GM12891 (cell line): ENCODE results near the gene GHRL.

Source experiments
- DNase-seq: peaks from one replicate; pipeline ENCODE4 v3.0.0; 2011; ENCODE audit warnings: low spot score; ENCODE audit not compliant: insufficient read length
- FAIRE-seq: peaks from 2 replicates; lab custom pipeline; 2011; peaks lifted over from hg19 to GRCh38; lab: Jason Lieb, UNC
- PAX5 ChIP-seq: IDR thresholded peaks from 2 replicates; pipeline ENCODE4 v1.6.1; 2011; ENCODE audit warnings: low read length, moderate library complexity, mild to moderate bottlenecking; ENCODE audit not compliant: insufficient read depth, severe bottlenecking
- POLR2A ChIP-seq: IDR thresholded peaks from 2 replicates; pipeline ENCODE4 v1.6.1; 2011; ENCODE audit warnings: low read depth, low read length, control low read depth
- POLR2AphosphoS5 ChIP-seq: IDR thresholded peaks from 2 replicates; pipeline ENCODE4 v1.6.1; 2011; ENCODE audit warnings: low read depth, low read length, control low read depth
- POU2F2 ChIP-seq: IDR thresholded peaks from 2 replicates; pipeline ENCODE4 v1.6.1; 2011; ENCODE audit warnings: low read depth, mild to moderate bottlenecking, control low read depth, low read length, moderate library complexity
- SPI1 ChIP-seq: IDR thresholded peaks from 2 replicates; pipeline ENCODE4 v1.6.1; 2011; ENCODE audit warnings: low read depth, low read length, control low read depth
- TAF1 ChIP-seq: IDR thresholded peaks from 2 replicates; pipeline ENCODE4 v1.6.1; 2011; ENCODE audit warnings: low read depth, low read length, control low read depth

Gene GHRL

GRCh38 chr3:10248984-10249748 lies 43.6 kb downstream of the GHRL start:
- no peak for FAIRE-seq
- peak; percentile 36 for DNase-seq
- TF ChIP-seq POU2F2 (no peak), POLR2AphosphoS5 (peak; percentile 38; the same call in 1 of the 2 replicates), SPI1 (0 out of 2 replicates have a peak, but pooled peaks have one; percentile 5), PAX5 (no peak), POLR2A (no peak), TAF1 (no peak)

- TF ChIP-seq TAF1 (peak; percentile 57; the same call in 1 of the 2 replicates), POLR2A (peak; percentile 78), POLR2AphosphoS5 (peak; percentile 57; the same call in 1 of the 2 replicates), POU2F2 (peak; percentile 39; the same call in 1 of the 2 replicates), PAX5 (no peak), SPI1 (no peak)
- DNase-seq (peak; percentile 98), FAIRE-seq (peak; percentile 97)
These were observed 44.4 kb downstream of the GHRL start, which contains the start of gene TATDN2 for GRCh38 chr3:10248184-10248983. TATDN2 (plus strand) TSS chr3:10248459; CDS start chr3:10249201, 742 bp downstream.

GRCh38 chr3:10247679-10248183 lies 45.0 kb downstream of the GHRL start:
- DNase-seq = no peak
- FAIRE-seq = no peak
- TF ChIP-seq POU2F2 (no peak), POLR2AphosphoS5 (no peak), TAF1 (no peak), SPI1 (no peak), PAX5 (no peak), POLR2A (no peak)

GRCh38 chr3:10245081-10245712 lies 47.5 kb downstream of the GHRL start:
- no peak for TF ChIP-seq POU2F2
- no peak for TF ChIP-seq POLR2AphosphoS5
- no peak for TF ChIP-seq SPI1
- TF ChIP-seq POLR2A = no peak
- no peak for TF ChIP-seq PAX5
- no peak for TF ChIP-seq TAF1
- FAIRE-seq (no peak), DNase-seq (no peak)

GRCh38 chr3:10244009-10244408 lies 48.7 kb downstream of the GHRL start:
- FAIRE-seq (no peak), DNase-seq (no peak)
- TF ChIP-seq PAX5 = no peak
- no peak for TF ChIP-seq SPI1
- no peak for TF ChIP-seq POU2F2
- no peak for TF ChIP-seq POLR2A
- no peak for TF ChIP-seq TAF1
- no peak for TF ChIP-seq POLR2AphosphoS5

- peak; percentile 43 for FAIRE-seq
- TF ChIP-seq TAF1 (no peak), POLR2AphosphoS5 (no peak), SPI1 (no peak), POLR2A (no peak), POU2F2 (no peak), PAX5 (no peak)
- no peak for DNase-seq
These were observed 50.3 kb downstream of the GHRL start for GRCh38 chr3:10242182-10243065.

GRCh38 chr3:10240799-10241198 lies 51.9 kb downstream of the GHRL start:
- no peak for FAIRE-seq
- TF ChIP-seq POLR2AphosphoS5 (no peak), PAX5 (no peak), POLR2A (no peak), POU2F2 (no peak), SPI1 (no peak), TAF1 (no peak)
- DNase-seq = no peak

GRCh38 chr3:10238345-10239183 lies 54.2 kb downstream of the GHRL start:
- FAIRE-seq (no peak), DNase-seq (no peak)
- TF ChIP-seq POLR2AphosphoS5 = no peak
- TF ChIP-seq TAF1 = no peak
- no peak for TF ChIP-seq POLR2A
- TF ChIP-seq PAX5 = no peak
- TF ChIP-seq SPI1 = no peak
- TF ChIP-seq POU2F2 = no peak
